ENCODE measurements around the gene ACOXL. TPM values are rescaled to one million over a fixed set of nuclear protein-coding genes. Genes with fewer than 3 reads are reported as not detected.

ACOXL gene
- total RNA-seq, 3 donors from 2014 or later (not counting 1 experiment from before 2014, with no cell fraction given): not detected

- Mint-ChIP-seq H3K4me3 (no peak overlapping the region), H3K36me3 (no peaks in the 10 kb centered on the region), H3K9me3 (no peaks in the 10 kb centered on the region), H3K27me3 (ENCODE audit: low read depth in 2 of 2) (no peaks in the 10 kb centered on the region), H3K27ac (no peak overlapping the region), H3K4me1 (peaks cover 18 to 19% of the 10 kb centered on the region in 2 donors)
- DNase-seq (no peak), ATAC-seq (no peak)
- no peaks in the 10 kb centered on the region for H3K4me1 ChIP-seq (ENCODE audit: control insufficient read depth, insufficient read depth, low read length)
- no peak overlapping the region for H3K27ac ChIP-seq (ENCODE audit: low read length)
- intact Hi-C loops (cut with micrococcal nuclease): no loop called here
- H3K9me3 ChIP-seq (ENCODE audit: control insufficient read depth, insufficient read depth, low read length): no peaks in the 10 kb centered on the region
- peaks cover under 1% of the 10 kb centered on the region for H3K36me3 ChIP-seq (ENCODE audit: control insufficient read depth, insufficient read depth, low read length)
- H3K27me3 ChIP-seq (ENCODE audit: control insufficient read depth, insufficient read depth, low read length): no peaks in the 10 kb centered on the region
- no CpG with 5 or more reads among the region's 2 CpGs for WGBS (ENCODE audit: insufficient coverage)
- H3K4me3 ChIP-seq (ENCODE audit: low read length): no peak overlapping the region
- TF ChIP-seq CTCF (IDR thresholded peaks at IDR 0.05): no peak
These were observed 413.6 kb downstream of the ACOXL start for GRCh38 chr2:111145951-111146350.

DNA sequence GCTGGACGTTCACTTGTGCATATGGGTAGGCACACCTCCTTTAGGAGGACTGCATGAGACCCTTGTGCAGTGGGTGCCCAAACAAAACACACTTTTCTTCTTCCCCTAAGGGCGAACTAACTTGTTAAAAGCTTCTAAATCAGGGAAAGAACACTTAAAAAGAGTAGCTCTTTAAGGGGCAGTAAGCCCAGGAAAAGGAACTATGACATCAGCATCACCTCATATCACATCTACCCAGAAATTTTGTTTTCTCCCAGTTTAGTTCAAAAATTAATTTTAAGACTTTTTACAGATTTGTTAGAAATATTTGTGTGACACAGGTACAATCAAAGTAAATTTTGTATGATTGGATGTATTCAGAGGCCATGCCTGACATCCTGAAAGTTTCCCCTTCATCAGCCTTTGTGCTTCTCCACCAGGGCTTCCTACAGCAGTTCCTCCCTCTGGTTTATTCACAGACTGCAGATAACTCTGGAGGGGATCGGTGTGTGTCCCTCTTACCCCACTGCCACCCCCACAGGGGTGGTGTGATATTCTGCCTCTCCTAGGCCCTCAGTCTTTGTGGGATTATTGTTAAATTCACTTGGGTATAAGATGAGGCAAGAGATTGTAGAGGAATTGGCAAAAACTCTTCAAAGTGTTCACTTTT is 416.0 kb downstream of the ACOXL start:
- TF ChIP-seq CTCF (IDR thresholded peaks at IDR 0.05): no peak
- WGBS (ENCODE audit: insufficient coverage): 94% methylated on average over 3 of the region's 3 CpGs
- Mint-ChIP-seq H3K27ac (peak overlapping the region in 1 of 2 donors; percentile 10), H3K27me3 (ENCODE audit: low read depth in 2 of 2) (no peaks in the 10 kb centered on the region), H3K4me3 (no peak overlapping the region), H3K4me1 (peaks cover 6 to 15% of the 10 kb centered on the region in 2 donors), H3K9me3 (no peaks in the 10 kb centered on the region), H3K36me3 (no peaks in the 10 kb centered on the region)
- Histone ChIP-seq H3K4me3 (ENCODE audit: low read length) (no peak overlapping the region), H3K27me3 (ENCODE audit: control insufficient read depth, insufficient read depth, low read length) (no peaks in the 10 kb centered on the region), H3K27ac (ENCODE audit: low read length) (no peak overlapping the region), H3K4me1 (ENCODE audit: control insufficient read depth, insufficient read depth, low read length) (no peaks in the 10 kb centered on the region), H3K36me3 (ENCODE audit: control insufficient read depth, insufficient read depth, low read length) (peaks cover 11% of the 10 kb centered on the region), H3K9me3 (ENCODE audit: control insufficient read depth, insufficient read depth, low read length) (no peaks in the 10 kb centered on the region)
- no peak for ATAC-seq
- DNase-seq: no peak
- intact Hi-C loops (cut with micrococcal nuclease): no loop called here

DNA sequence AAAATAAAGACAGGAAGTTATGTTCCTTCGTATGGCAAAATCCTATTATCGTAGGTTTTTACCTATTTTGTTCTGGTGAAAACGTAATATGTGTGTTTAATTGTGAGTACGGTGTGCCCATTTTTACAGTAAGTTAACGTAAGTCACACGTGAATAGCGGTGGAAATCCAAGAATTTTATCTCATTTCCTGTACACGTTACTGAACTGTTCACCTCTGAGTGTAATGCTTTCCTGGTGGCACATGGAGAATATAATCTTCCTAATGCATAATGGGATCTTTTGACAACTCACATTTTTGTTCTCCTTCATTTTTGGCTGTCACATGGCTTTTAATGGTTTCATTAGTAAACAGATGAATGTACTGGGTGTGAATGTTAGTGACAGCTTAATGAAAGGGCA is 416.6 kb downstream of the ACOXL start:
- Mint-ChIP-seq H3K36me3 (no peaks in the 10 kb centered on the region), H3K4me1 (peaks cover 6 to 15% of the 10 kb centered on the region in 2 donors), H3K9me3 (no peaks in the 10 kb centered on the region), H3K27me3 (ENCODE audit: low read depth in 2 of 2) (no peaks in the 10 kb centered on the region), H3K27ac (peak overlapping the region in 1 of 2 donors; percentile 10), H3K4me3 (no peak overlapping the region)
- H3K27me3 ChIP-seq (ENCODE audit: control insufficient read depth, insufficient read depth, low read length): no peaks in the 10 kb centered on the region
- no peak for TF ChIP-seq CTCF (IDR thresholded peaks at IDR 0.05)
- ATAC-seq (no peak), DNase-seq (no peak)
- no peak overlapping the region for H3K4me3 ChIP-seq (ENCODE audit: low read length)
- H3K27ac ChIP-seq (ENCODE audit: low read length): no peak overlapping the region
- H3K4me1 ChIP-seq (ENCODE audit: control insufficient read depth, insufficient read depth, low read length): no peaks in the 10 kb centered on the region
- no peaks in the 10 kb centered on the region for H3K9me3 ChIP-seq (ENCODE audit: control insufficient read depth, insufficient read depth, low read length)
- WGBS (ENCODE audit: insufficient coverage): 86% methylated on average over 8 of the region's 8 CpGs
- peaks cover 15% of the 10 kb centered on the region for H3K36me3 ChIP-seq (ENCODE audit: control insufficient read depth, insufficient read depth, low read length)
- intact Hi-C loops (cut with micrococcal nuclease): no loop called here

Measured in natural killer cell (primary cell).